Measurements from ENCODE around the gene CCDC12. TPM values are rescaled to one million over a fixed set of nuclear protein-coding genes. Genes with fewer than 3 reads are reported as not detected.

Gene CCDC12
- total RNA-seq, 4 donors from 2014 or later, result 14.3 to 52.2 (median 42.0) TPM

DNA sequence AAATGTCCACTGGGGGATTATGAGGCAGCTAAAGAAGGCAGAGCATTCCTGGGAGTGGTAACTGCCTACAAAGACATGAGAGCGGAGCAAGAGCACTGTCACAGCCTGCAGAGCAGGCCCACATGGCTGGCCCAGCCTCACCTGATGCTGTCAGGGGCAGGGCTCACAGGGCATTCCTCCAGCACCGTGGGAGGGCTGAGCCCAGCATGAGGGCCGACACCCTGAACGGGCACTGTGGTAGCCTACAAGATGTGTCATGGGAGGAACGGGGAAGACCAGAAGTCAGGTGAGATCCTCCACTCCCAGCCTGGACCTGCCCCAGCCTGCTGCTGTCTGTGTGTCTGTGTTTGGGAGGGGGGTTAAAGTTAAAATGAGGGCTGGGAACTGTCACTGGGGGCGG is 30.1 kb downstream of the CCDC12 start:
- no peak for ATAC-seq
- 77 to 88% methylated on average over 3 to 5 of the region's 6 CpGs for WGBS, 2 donors (ENCODE audit: low coverage in 1 of 2)
- Histone ChIP-seq H3K4me3 (no peak overlapping the region), H3K36me3 (peaks cover 0 to 7% of the 10 kb centered on the region in 2 donors), H3K4me1 (peaks cover 10 to 92% (median 48%) of the 10 kb centered on the region in 3 donors), H3K9me3 (no peaks in the 10 kb centered on the region), H3K27ac (peak overlapping the region in 1 of 4 donors; percentile 30), H3K27me3 (no peaks in the 10 kb centered on the region)
- TF ChIP-seq, protein P1, sequence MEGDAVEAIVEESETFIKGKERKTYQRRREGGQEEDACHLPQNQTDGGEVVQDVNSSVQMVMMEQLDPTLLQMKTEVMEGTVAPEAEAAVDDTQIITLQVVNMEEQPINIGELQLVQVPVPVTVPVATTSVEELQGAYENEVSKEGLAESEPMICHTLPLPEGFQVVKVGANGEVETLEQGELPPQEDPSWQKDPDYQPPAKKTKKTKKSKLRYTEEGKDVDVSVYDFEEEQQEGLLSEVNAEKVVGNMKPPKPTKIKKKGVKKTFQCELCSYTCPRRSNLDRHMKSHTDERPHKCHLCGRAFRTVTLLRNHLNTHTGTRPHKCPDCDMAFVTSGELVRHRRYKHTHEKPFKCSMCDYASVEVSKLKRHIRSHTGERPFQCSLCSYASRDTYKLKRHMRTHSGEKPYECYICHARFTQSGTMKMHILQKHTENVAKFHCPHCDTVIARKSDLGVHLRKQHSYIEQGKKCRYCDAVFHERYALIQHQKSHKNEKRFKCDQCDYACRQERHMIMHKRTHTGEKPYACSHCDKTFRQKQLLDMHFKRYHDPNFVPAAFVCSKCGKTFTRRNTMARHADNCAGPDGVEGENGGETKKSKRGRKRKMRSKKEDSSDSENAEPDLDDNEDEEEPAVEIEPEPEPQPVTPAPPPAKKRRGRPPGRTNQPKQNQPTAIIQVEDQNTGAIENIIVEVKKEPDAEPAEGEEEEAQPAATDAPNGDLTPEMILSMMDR (IDR thresholded peaks at IDR 0.05), result no peak
- no peak for TF ChIP-seq EP300 (IDR thresholded peaks at IDR 0.05)
- TF ChIP-seq POLR2A (IDR thresholded peaks at IDR 0.05), result no peak
- TF ChIP-seq POLR2AphosphoS5 (IDR thresholded peaks at IDR 0.05), result no peak

DNA sequence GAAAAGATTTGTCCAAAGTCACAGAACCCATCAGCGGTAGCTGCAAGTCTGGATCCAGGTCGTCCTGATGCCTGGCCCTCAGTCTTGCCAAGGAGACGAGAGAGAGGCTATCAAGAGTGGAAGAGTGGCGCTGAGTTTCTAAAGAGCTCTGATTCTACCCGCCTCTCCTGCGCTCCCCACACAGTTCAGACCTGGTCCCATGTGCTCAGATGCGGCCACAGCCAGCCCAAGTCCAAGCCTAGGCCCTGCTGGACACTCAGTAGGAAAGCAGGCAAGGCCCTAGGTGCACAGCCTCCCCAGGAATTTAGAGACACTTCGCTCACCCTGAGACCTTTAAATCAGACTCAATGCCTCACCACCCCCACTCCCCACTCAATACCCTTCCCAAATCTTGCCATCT is 32.4 kb downstream of the CCDC12 start:
- Histone ChIP-seq H3K27me3 (no peaks in the 10 kb centered on the region), H3K4me3 (no peak overlapping the region), H3K27ac (peak overlapping the region in 3 of 4 donors; percentile 24 to 53 (median 27)), H3K36me3 (peaks cover 0 to 25% of the 10 kb centered on the region in 2 donors), H3K4me1 (peaks cover 10 to 84% (median 42%) of the 10 kb centered on the region in 3 donors), H3K9me3 (no peaks in the 10 kb centered on the region)
- 84 to 91% methylated on average over 3 to 8 of the region's 8 CpGs for WGBS, 2 donors (ENCODE audit: low coverage in 1 of 2)
- TF ChIP-seq POLR2AphosphoS5 (IDR thresholded peaks at IDR 0.05) (no peak), POLR2A (IDR thresholded peaks at IDR 0.05) (no peak), EP300 (IDR thresholded peaks at IDR 0.05) (no peak)
- TF ChIP-seq, protein P1 (IDR thresholded peaks at IDR 0.05), result no peak
- ATAC-seq, result no peak

DNA sequence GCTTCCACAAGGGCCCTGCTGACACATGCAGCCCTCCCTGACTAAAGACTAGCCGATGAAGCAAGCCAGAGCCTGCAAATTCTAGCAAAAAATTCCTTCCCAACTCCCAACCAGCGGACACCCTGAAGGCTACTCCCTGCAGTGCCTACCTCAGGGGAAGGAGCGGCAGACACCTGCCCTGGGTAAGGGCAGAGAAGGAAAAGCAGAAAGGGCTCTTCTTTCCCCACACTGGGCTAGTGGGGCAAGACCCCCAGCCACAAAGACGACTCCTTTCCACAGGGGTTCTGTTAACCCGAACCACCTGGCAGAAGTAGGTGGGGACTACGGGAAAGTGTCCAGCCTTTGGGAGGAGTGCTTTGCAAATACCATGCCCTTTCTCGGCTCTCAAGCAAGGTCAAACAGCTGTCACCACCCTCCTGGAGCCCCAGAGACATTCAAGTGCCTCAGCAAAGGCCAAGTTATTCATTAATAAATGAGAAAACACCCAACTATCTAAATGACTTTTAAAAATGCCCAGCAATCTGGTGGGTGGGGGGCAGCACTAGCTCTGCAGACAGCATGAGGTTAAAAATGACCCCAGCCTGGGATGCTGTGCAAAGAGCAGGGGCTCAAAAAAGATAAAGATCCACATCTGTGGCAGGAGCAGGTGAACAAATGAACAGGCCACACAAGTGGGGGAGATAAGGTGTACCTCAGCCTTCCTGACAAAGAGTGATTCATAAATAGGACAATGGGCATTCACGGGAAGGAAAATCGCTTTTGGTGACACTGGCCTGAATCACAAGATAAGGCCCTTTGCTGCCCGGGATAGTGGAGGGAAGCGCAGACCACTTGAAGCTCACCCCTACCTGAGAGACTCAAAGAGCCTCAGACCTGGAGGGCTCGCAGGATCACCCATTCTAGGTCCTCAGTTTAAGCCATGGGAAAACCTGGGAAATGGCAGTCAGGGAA is 33.0 kb downstream of the CCDC12 start:
- ATAC-seq, result no peak
- WGBS, 2 donors (ENCODE audit: low coverage in 1 of 2), result 35 to 70% methylated on average over 4 to 6 of the region's 12 CpGs
- Histone ChIP-seq H3K9me3 (no peaks in the 10 kb centered on the region), H3K4me3 (no peak overlapping the region), H3K4me1 (peaks cover 9 to 84% (median 35%) of the 10 kb centered on the region in 3 donors), H3K27ac (peak overlapping the region; percentile 5 to 53 (median 26)), H3K36me3 (peaks cover 0 to 26% of the 10 kb centered on the region in 2 donors), H3K27me3 (no peaks in the 10 kb centered on the region)
- TF ChIP-seq, protein P1 (IDR thresholded peaks at IDR 0.05), result no peak
- no peak for TF ChIP-seq POLR2AphosphoS5 (IDR thresholded peaks at IDR 0.05)
- TF ChIP-seq POLR2A (IDR thresholded peaks at IDR 0.05), result no peak
- no peak for TF ChIP-seq EP300 (IDR thresholded peaks at IDR 0.05)

DNA sequence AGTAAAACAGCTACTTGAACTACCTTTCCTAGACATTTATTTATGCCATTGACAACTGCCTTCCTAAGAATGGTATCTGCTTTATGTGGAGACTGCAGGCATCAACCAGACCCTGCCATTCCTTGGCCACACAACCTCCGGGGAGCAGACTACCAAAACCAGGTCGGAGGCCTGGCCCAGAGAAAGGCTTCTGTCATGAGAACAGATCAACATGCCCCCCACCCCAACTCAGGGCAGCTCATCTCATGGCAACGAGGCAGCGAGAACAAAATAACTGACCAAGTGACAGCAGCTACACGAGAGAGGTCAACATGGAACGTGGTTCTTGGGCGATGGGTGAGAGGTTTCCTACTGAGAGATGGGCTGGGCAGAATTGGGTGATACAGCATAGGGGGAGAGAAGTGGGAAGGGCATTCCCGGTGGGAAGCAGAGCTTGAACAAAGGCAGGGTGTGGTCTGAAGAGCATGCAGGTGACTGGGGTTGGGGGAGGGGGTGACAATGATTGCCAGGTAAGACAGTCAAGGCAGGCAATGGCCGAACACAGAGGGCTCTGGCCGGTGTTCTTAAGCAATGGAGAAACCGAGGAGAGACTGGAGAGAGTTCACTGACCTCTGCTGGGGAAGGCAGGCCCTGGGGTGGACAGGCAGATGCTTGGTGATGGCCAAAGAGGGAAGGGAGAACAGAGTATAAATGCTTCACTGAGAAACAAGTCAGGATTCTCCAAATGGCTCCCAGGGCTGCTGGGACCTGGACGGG is 33.9 kb downstream of the CCDC12 start:
- Histone ChIP-seq H3K27ac (peak overlapping the region in 2 of 4 donors; percentile 24 to 53), H3K27me3 (no peaks in the 10 kb centered on the region), H3K9me3 (no peaks in the 10 kb centered on the region), H3K36me3 (peaks cover 0 to 23% of the 10 kb centered on the region in 2 donors), H3K4me1 (peaks cover 8 to 84% (median 26%) of the 10 kb centered on the region in 3 donors), H3K4me3 (no peak overlapping the region)
- WGBS, 2 donors (ENCODE audit: low coverage in 1 of 2), result 80 to 82% methylated on average over 6 to 12 of the region's 12 CpGs
- TF ChIP-seq, protein P1 (IDR thresholded peaks at IDR 0.05), result no peak
- no peak for TF ChIP-seq POLR2A (IDR thresholded peaks at IDR 0.05)
- no peak for TF ChIP-seq POLR2AphosphoS5 (IDR thresholded peaks at IDR 0.05)
- no peak for TF ChIP-seq EP300 (IDR thresholded peaks at IDR 0.05)
- no peak for ATAC-seq

Measured in gastroesophageal sphincter (tissue), 4 donors.